Bronchial epithelial cell (primary cell): ENCODE measurements around the gene TSGA10IP. TPM values are rescaled to one million over a fixed set of nuclear protein-coding genes. Genes with fewer than 3 reads are reported as not detected.

Experiments used
- DNase-seq: peaks from one replicate; pipeline ENCODE4 v3.0.0-alpha.2; 2010; ENCODE audit warnings: low read depth
- FAIRE-seq: peaks from 2 replicates; lab custom pipeline; 2011; peaks lifted over from hg19 to GRCh38; lab: Jason Lieb, UNC
- H3K27me3 ChIP-seq: 2 replicates; pipeline ENCODE4 v1.5.1; 2011; ENCODE audit warnings: low read length; ENCODE audit not compliant: control insufficient read depth, insufficient read depth
- H3K36me3 ChIP-seq: 2 replicates; pipeline ENCODE4 v1.5.1; 2011; ENCODE audit warnings: low read length; ENCODE audit not compliant: control insufficient read depth, insufficient read depth
- H3K4me3 ChIP-seq: 2 replicates; pipeline ENCODE4 v1.5.1; 2011; ENCODE audit warnings: mild to moderate bottlenecking, low read depth, low read length, control low read depth
- total RNA-seq: library from RNA; depleted of rRNA; stranded (reverse); fragments of >200 nt; gene quantifications from 2 replicates; pipeline ENCODE4 v1.2.1, GENCODE V29; 2014
- TF ChIP-seq, protein P1 (sequence below): IDR thresholded peaks from 2 replicates; pipeline ENCODE4 v1.5.1; 2011; ENCODE audit warnings: mild to moderate bottlenecking, moderate library complexity, low read length, control low read depth, inconsistent platforms; ENCODE audit not compliant: insufficient read depth, severe bottlenecking

TSGA10IP gene
- total RNA-seq, 1 donor from 2014 or later, result not detected

GRCh38 chr11:65906602-65907001 is 38.7 kb upstream of the TSGA10IP start:
- DNase-seq (peak; percentile 66), FAIRE-seq (no peak)

DNA sequence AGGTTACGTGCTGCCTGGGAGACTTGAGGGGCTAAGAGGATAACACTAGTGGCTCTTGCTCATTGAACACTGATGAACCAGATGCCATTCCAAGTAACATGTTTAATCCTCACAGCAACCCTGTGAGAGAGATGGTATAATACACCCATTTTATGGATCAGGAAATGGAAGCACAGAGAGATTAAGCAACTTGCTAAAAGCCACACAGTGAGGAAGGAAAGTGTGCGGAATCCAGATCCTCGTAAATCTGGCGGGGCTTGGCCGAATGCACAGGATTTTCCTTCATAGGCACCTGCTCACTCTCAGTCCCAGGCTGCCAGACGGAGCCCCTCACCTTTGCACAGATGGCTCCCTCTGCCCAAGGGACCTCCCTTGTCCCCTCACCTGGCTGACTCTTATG is 37.4 kb upstream of the TSGA10IP start:
- FAIRE-seq, result no peak
- H3K4me3 ChIP-seq, result no peak overlapping the region
- H3K27me3 ChIP-seq, result no peaks in the 10 kb centered on the region
- TF ChIP-seq, protein P1, sequence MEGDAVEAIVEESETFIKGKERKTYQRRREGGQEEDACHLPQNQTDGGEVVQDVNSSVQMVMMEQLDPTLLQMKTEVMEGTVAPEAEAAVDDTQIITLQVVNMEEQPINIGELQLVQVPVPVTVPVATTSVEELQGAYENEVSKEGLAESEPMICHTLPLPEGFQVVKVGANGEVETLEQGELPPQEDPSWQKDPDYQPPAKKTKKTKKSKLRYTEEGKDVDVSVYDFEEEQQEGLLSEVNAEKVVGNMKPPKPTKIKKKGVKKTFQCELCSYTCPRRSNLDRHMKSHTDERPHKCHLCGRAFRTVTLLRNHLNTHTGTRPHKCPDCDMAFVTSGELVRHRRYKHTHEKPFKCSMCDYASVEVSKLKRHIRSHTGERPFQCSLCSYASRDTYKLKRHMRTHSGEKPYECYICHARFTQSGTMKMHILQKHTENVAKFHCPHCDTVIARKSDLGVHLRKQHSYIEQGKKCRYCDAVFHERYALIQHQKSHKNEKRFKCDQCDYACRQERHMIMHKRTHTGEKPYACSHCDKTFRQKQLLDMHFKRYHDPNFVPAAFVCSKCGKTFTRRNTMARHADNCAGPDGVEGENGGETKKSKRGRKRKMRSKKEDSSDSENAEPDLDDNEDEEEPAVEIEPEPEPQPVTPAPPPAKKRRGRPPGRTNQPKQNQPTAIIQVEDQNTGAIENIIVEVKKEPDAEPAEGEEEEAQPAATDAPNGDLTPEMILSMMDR, result no peak
- no peaks in the 10 kb centered on the region for H3K36me3 ChIP-seq
- no peak for DNase-seq

More at GRCh38 chr11:65906602-65907001, 38.7 kb upstream of the TSGA10IP start:
- TF ChIP-seq, protein P1, result no peak
- no peaks in the 10 kb centered on the region for H3K36me3 ChIP-seq
- H3K27me3 ChIP-seq, result no peaks in the 10 kb centered on the region
- H3K4me3 ChIP-seq, result no peak overlapping the region

DNA sequence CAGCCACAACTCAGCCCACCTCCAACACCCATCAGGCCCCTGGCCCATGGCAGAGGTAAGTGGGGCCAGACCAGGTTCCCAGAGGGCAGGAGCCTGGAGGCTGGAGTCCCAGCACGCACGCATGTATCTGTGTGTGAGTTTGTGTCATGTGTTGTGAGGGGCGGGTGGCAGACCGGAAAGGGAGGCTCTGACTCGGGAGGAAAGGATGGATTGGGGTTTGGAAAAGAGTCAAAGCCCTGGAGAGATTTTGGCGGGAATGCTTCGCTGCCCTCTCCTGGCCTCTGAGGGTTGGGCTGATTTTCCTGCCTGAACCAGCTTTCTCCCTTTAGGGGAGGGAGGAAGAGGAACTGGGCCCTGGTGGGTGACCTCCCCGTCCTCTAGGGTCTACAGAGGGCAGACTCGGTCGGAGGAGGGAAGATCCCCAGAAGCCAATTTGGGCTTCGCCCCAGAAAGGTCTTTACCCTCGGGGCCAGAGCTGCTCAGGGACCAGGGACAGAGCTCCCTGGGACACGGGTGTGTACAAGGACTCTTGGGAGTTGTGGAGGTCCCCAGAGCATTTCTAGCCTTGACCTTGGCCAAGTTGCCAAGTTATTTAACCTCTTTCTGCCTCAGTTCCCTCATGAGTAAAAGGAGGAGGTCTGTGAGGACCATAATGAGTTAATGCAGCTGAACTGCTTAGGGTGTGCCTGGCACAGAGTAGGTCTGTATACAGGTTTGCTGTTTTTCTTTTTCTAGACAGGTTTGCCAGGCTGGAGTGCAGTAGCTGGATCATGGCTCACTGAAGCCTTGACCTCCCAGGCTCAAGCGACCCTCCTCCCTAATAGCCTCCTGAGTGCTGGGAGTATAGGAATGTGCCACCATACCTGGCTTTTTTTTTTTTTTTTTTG is 33.4 kb upstream of the TSGA10IP start:
- DNase-seq, result peak; percentile 79
- FAIRE-seq, result no peak
- Histone ChIP-seq H3K4me3 (no peak overlapping the region), H3K36me3 (no peaks in the 10 kb centered on the region), H3K27me3 (no peaks in the 10 kb centered on the region)
- TF ChIP-seq, protein P1, result peak; percentile 35

- H3K27me3 ChIP-seq, result no peaks in the 10 kb centered on the region
- peak; percentile 91 for DNase-seq
- H3K4me3 ChIP-seq, result no peak overlapping the region
- FAIRE-seq, result no peak
- H3K36me3 ChIP-seq, result peaks cover 2% of the 10 kb centered on the region
- TF ChIP-seq, protein P1, result no peak
Measured at GRCh38 chr11:65912845-65913244, 32.4 kb upstream of the TSGA10IP start.

GRCh38 chr11:65915101-65915820 is 30.0 kb upstream of the TSGA10IP start:
- Histone ChIP-seq H3K4me3 (no peak overlapping the region), H3K36me3 (peaks cover 2% of the 10 kb centered on the region), H3K27me3 (no peaks in the 10 kb centered on the region)
- FAIRE-seq, result no peak
- DNase-seq, result no peak
- TF ChIP-seq, protein P1, result no peak
